ENCODE measurements around the gene CST2. TPM values are rescaled to one million over a fixed set of nuclear protein-coding genes. Genes with fewer than 3 reads are reported as not detected.

Gene CST2
- polyA plus RNA-seq, 1 donor (not counting 4 experiments of a cell fraction or from before 2014, with no cell fraction given), result not detected

DNA sequence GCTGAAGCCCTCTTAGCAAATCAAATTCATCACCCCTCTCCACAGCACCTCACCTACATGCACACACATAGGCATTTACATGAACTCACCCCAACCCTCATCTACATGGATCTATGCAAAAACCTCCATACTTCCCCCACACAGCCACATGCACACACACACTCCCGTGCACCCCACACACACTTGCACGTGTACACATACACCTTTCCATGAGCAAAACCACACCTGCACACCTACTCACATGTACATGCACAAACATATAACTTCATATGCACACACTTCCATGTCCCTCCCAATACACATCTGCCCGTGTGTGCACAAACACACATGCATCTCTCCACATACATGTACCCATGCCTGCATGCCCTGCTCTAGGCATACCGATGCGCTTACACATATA lies 29.7 kb upstream of the CST2 start:
- dilution Hi-C loops (cut with MboI; ENCODE audit: extremely low pct_ligation_motif_present, low sequenced_read_pairs), result no loop called here
- H3K36me3 ChIP-seq (ENCODE audit: control insufficient read depth in 2 of 2, extremely low read depth in 1 of 2, insufficient read depth in 2 of 2, low read length in 2 of 2), result no peaks in the 10 kb centered on the region

GRCh38 chr20:23841693-23842092 lies 15.2 kb upstream of the CST2 start:
- H3K9me1 ChIP-seq (ENCODE audit: control insufficient read depth, extremely low read depth, insufficient read depth, low read length), result no peaks in the 10 kb centered on the region
- H3K27ac ChIP-seq (ENCODE audit: control insufficient read depth, insufficient read depth, low read length), result no peak overlapping the region
- dilution Hi-C loops (cut with MboI; ENCODE audit: extremely low pct_ligation_motif_present, low sequenced_read_pairs), result no loop called here
- FAIRE-seq, result no peak
- DNase-seq (ENCODE audit: low read depth, low spot score), result no peak
- no peaks in the 10 kb centered on the region for H3K4me1 ChIP-seq (ENCODE audit: control insufficient read depth, extremely low read depth, insufficient read depth, low read length)
- H2AFZ ChIP-seq (ENCODE audit: control insufficient read depth, low read length), result no peak overlapping the region
- TF ChIP-seq, protein P1, sequence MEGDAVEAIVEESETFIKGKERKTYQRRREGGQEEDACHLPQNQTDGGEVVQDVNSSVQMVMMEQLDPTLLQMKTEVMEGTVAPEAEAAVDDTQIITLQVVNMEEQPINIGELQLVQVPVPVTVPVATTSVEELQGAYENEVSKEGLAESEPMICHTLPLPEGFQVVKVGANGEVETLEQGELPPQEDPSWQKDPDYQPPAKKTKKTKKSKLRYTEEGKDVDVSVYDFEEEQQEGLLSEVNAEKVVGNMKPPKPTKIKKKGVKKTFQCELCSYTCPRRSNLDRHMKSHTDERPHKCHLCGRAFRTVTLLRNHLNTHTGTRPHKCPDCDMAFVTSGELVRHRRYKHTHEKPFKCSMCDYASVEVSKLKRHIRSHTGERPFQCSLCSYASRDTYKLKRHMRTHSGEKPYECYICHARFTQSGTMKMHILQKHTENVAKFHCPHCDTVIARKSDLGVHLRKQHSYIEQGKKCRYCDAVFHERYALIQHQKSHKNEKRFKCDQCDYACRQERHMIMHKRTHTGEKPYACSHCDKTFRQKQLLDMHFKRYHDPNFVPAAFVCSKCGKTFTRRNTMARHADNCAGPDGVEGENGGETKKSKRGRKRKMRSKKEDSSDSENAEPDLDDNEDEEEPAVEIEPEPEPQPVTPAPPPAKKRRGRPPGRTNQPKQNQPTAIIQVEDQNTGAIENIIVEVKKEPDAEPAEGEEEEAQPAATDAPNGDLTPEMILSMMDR (optimal IDR thresholded peaks at IDR 0.05 in 1 of 3, IDR thresholded peaks at IDR 0.05 in 1 of 3, conservative IDR thresholded peaks at IDR 0.05 in 1 of 3; ENCODE audit: extremely low read depth in 1 of 3, insufficient read depth in 2 of 3, low read length in 3 of 3), result no peak
- no peak for TF ChIP-seq EZH2 (IDR thresholded peaks at IDR 0.05; ENCODE audit: low read length)
- no peak overlapping the region for H3K4me3 ChIP-seq (ENCODE audit: control insufficient read depth in 2 of 3, extremely low read depth in 1 of 3, insufficient read depth in 2 of 3, low read depth in 1 of 3, low read length in 3 of 3)
- no peaks in the 10 kb centered on the region for H3K9me3 ChIP-seq (ENCODE audit: control insufficient read depth, low read depth, low read length)
- H3K36me3 ChIP-seq (ENCODE audit: control insufficient read depth in 2 of 2, extremely low read depth in 1 of 2, insufficient read depth in 2 of 2, low read length in 2 of 2), result no peaks in the 10 kb centered on the region
- H3K4me2 ChIP-seq (ENCODE audit: control insufficient read depth, extremely low read depth, insufficient read depth, low read depth, low read length), result no peak overlapping the region
- H3K79me2 ChIP-seq (ENCODE audit: control insufficient read depth, insufficient read depth, low read length), result no peaks in the 10 kb centered on the region
- no peaks in the 10 kb centered on the region for H3K27me3 ChIP-seq (ENCODE audit: control insufficient read depth, extremely low read depth, insufficient read depth, low read length)
- H4K20me1 ChIP-seq (ENCODE audit: control insufficient read depth, extremely low read depth, insufficient read depth, low read length), result no peaks in the 10 kb centered on the region
- no peak overlapping the region for H3K9ac ChIP-seq (ENCODE audit: control insufficient read depth, extremely low read depth, insufficient read depth, low read length)

More for the DNA sequence above, 29.7 kb upstream of the CST2 start:
- H3K4me1 ChIP-seq (ENCODE audit: control insufficient read depth, extremely low read depth, insufficient read depth, low read length), result no peaks in the 10 kb centered on the region
- no peak overlapping the region for H3K4me2 ChIP-seq (ENCODE audit: control insufficient read depth, extremely low read depth, insufficient read depth, low read depth, low read length)
- no peaks in the 10 kb centered on the region for H3K9me1 ChIP-seq (ENCODE audit: control insufficient read depth, extremely low read depth, insufficient read depth, low read length)
- no peak overlapping the region for H3K27ac ChIP-seq (ENCODE audit: control insufficient read depth, insufficient read depth, low read length)
- no peak for FAIRE-seq
- no peaks in the 10 kb centered on the region for H3K79me2 ChIP-seq (ENCODE audit: control insufficient read depth, insufficient read depth, low read length)
- no peaks in the 10 kb centered on the region for H3K9me3 ChIP-seq (ENCODE audit: control insufficient read depth, low read depth, low read length)
- DNase-seq (ENCODE audit: low read depth, low spot score), result no peak
- no peaks in the 10 kb centered on the region for H4K20me1 ChIP-seq (ENCODE audit: control insufficient read depth, extremely low read depth, insufficient read depth, low read length)
- H3K4me3 ChIP-seq (ENCODE audit: control insufficient read depth in 2 of 3, extremely low read depth in 1 of 3, insufficient read depth in 2 of 3, low read depth in 1 of 3, low read length in 3 of 3), result no peak overlapping the region
- H2AFZ ChIP-seq (ENCODE audit: control insufficient read depth, low read length), result no peak overlapping the region
- no peak overlapping the region for H3K9ac ChIP-seq (ENCODE audit: control insufficient read depth, extremely low read depth, insufficient read depth, low read length)
- no peaks in the 10 kb centered on the region for H3K27me3 ChIP-seq (ENCODE audit: control insufficient read depth, extremely low read depth, insufficient read depth, low read length)
- TF ChIP-seq, protein P1 (optimal IDR thresholded peaks at IDR 0.05 in 1 of 3, IDR thresholded peaks at IDR 0.05 in 1 of 3, conservative IDR thresholded peaks at IDR 0.05 in 1 of 3; ENCODE audit: extremely low read depth in 1 of 3, insufficient read depth in 2 of 3, low read length in 3 of 3), result no peak
- TF ChIP-seq EZH2 (IDR thresholded peaks at IDR 0.05; ENCODE audit: low read length), result no peak

Measured in keratinocyte (primary cell).